Parathyroid adenoma (tissue), 2 donors: ENCODE results near the gene INAFM2.

Experiments used
- H2AFZ ChIP-seq: fragments of 300-600 bp; sonication (generic); one replicate; pipeline ENCODE4 v1.7.0; 2017; ENCODE audit warnings: antibody characterized with exemption, mild to moderate bottlenecking
- H3K27ac ChIP-seq: fragments of 300-600 bp; sonication (generic); one replicate; pipeline ENCODE4 v1.7.0; 2017
- H3K27me3 ChIP-seq: fragments of 300-600 bp; sonication (generic); one replicate; pipeline ENCODE4 v1.7.0; 2017; ENCODE audit warnings: low read length; ENCODE audit not compliant: control insufficient read depth, insufficient read depth
- H3K36me3 ChIP-seq: fragments of 300-600 bp; sonication (generic); one replicate; pipeline ENCODE4 v1.7.0; 2017; ENCODE audit warnings: low read length; ENCODE audit not compliant: control insufficient read depth, insufficient read depth
- H3K4me1 ChIP-seq: fragments of 300-600 bp; sonication (generic); one replicate; pipeline ENCODE4 v1.7.0; 2017; ENCODE audit warnings: control low read depth
- H3K4me2 ChIP-seq: fragments of 300-600 bp; sonication (generic); one replicate; pipeline ENCODE4 v1.7.0; 2017; ENCODE audit warnings: low read length
- H3K4me3 ChIP-seq: fragments of 300-600 bp; sonication (generic); one replicate; pipeline ENCODE4 v1.7.0; 2017; ENCODE audit warnings: low read depth, low read length
- H3K79me2 ChIP-seq: fragments of 300-600 bp; sonication (generic); one replicate; pipeline ENCODE4 v1.7.0; 2017; ENCODE audit warnings: control low read depth
- H3K9ac ChIP-seq: fragments of 300-600 bp; sonication (generic); one replicate; pipeline ENCODE4 v1.7.0; 2017; ENCODE audit warnings: mild to moderate bottlenecking
- H3K9me3 ChIP-seq: fragments of 300-600 bp; sonication (generic); one replicate; pipeline ENCODE4 v1.7.0; 2017; ENCODE audit warnings: low read length; ENCODE audit not compliant: control insufficient read depth
- CTCF ChIP-seq: fragments of 300-600 bp; sonication (generic); IDR thresholded peaks from one replicate; pipeline ENCODE4 v1.7.0; 2017; ENCODE audit warnings: antibody characterized with exemption, mild to moderate bottlenecking
- donor health status: primary hyperparathyroidism.

The INAFM2 gene

GRCh38 chr15:40363611-40364010 is 40.1 kb downstream of the INAFM2 start:
- H3K27ac ChIP-seq = no peak overlapping the region
- no peak overlapping the region for H2AFZ ChIP-seq
- H3K4me2 ChIP-seq = no peak overlapping the region
- H3K79me2 ChIP-seq = no peaks in the 10 kb centered on the region
- TF ChIP-seq CTCF = no peak
- no peak overlapping the region for H3K4me3 ChIP-seq
- H3K9ac ChIP-seq = no peak overlapping the region
- H3K4me1 ChIP-seq = peaks cover under 1% of the 10 kb centered on the region
- H3K36me3 ChIP-seq = no peaks in the 10 kb centered on the region
- H3K27me3 ChIP-seq = no peaks in the 10 kb centered on the region
- no peaks in the 10 kb centered on the region for H3K9me3 ChIP-seq

GRCh38 chr15:40364251-40364650 is 40.8 kb downstream of the INAFM2 start:
- Histone ChIP-seq H3K36me3 (no peaks in the 10 kb centered on the region), H3K4me3 (no peak overlapping the region)

GRCh38 chr15:40365016-40365415 is 41.5 kb downstream of the INAFM2 start:
- H3K27ac ChIP-seq = no peak overlapping the region
- no peak for TF ChIP-seq CTCF

More at GRCh38 chr15:40364251-40364650, 40.8 kb downstream of the INAFM2 start:
- Histone ChIP-seq H3K4me1 (no peaks in the 10 kb centered on the region), H2AFZ (no peak overlapping the region), H3K27ac (no peak overlapping the region), H3K9me3 (no peaks in the 10 kb centered on the region), H3K4me2 (no peak overlapping the region), H3K27me3 (no peaks in the 10 kb centered on the region), H3K9ac (no peak overlapping the region), H3K79me2 (no peaks in the 10 kb centered on the region)
- TF ChIP-seq CTCF = no peak

GRCh38 chr15:40365624-40366456 is 42.3 kb downstream of the INAFM2 start:
- H3K36me3 ChIP-seq = no peaks in the 10 kb centered on the region
- no peak overlapping the region for H3K4me2 ChIP-seq
- H3K9me3 ChIP-seq = no peaks in the 10 kb centered on the region
- H3K27ac ChIP-seq = no peak overlapping the region
- TF ChIP-seq CTCF = no peak
- no peaks in the 10 kb centered on the region for H3K27me3 ChIP-seq
- no peaks in the 10 kb centered on the region for H3K79me2 ChIP-seq
- no peak overlapping the region for H3K9ac ChIP-seq
- no peaks in the 10 kb centered on the region for H3K4me1 ChIP-seq
- H3K4me3 ChIP-seq = no peak overlapping the region
- H2AFZ ChIP-seq = no peak overlapping the region

More at GRCh38 chr15:40365016-40365415, 41.5 kb downstream of the INAFM2 start:
- Histone ChIP-seq H2AFZ (no peak overlapping the region), H3K9ac (no peak overlapping the region), H3K9me3 (no peaks in the 10 kb centered on the region), H3K4me2 (no peak overlapping the region), H3K27me3 (no peaks in the 10 kb centered on the region), H3K36me3 (no peaks in the 10 kb centered on the region), H3K4me3 (no peak overlapping the region), H3K4me1 (no peaks in the 10 kb centered on the region), H3K79me2 (no peaks in the 10 kb centered on the region)
